Measurements from ENCODE around the gene NPC1L1. TPM values are rescaled to one million over a fixed set of nuclear protein-coding genes. Genes with fewer than 3 reads are reported as not detected.

NPC1L1 gene
- total RNA-seq, 1 experiment from 2014 or later = 0.28 TPM

GRCh38 chr7:44540592-44541027 lies 520 bp downstream of the NPC1L1 start:
- intact Hi-C loops (cut with micrococcal nuclease; ENCODE audit: unreplicated experiment) = no loop called here
- Histone ChIP-seq H3K27ac (no peak overlapping the region), H3K4me1 (replicated peaks; ENCODE audit: insufficient read depth) (peaks cover 42% of the 10 kb centered on the region), H2AFZ (no peak overlapping the region), H3K79me2 (ENCODE audit: low read depth) (no peaks in the 10 kb centered on the region), H3K9me3 (ENCODE audit: insufficient read depth, low read depth) (no peaks in the 10 kb centered on the region), H3K4me3 (no peak overlapping the region), H3K9me2 (ENCODE audit: insufficient read depth) (no peaks in the 10 kb centered on the region), H3K4me2 (no peak overlapping the region), H3F3A (ENCODE audit: insufficient read depth, low read depth) (peaks cover 33% of the 10 kb centered on the region), H3K27me3 (ENCODE audit: insufficient read depth, low read depth) (no peaks in the 10 kb centered on the region), H3K36me3 (ENCODE audit: low read depth) (no peaks in the 10 kb centered on the region), H4K20me1 (ENCODE audit: insufficient read depth) (no peaks in the 10 kb centered on the region)
- CTCF ChIA-PET = no interaction called here
- POLR2A ChIA-PET (ENCODE audit: unreplicated experiment) = no interaction called here
- BruUV-seq (replicated peaks) = no TSS peak
- DNase-seq = no peak
- TF ChIP-seq CTCF (conservative IDR thresholded peaks at IDR 0.05) = no peak
- no peak for TF ChIP-seq EZH2 (IDR thresholded peaks at IDR 0.05; ENCODE audit: low read depth)

DNA sequence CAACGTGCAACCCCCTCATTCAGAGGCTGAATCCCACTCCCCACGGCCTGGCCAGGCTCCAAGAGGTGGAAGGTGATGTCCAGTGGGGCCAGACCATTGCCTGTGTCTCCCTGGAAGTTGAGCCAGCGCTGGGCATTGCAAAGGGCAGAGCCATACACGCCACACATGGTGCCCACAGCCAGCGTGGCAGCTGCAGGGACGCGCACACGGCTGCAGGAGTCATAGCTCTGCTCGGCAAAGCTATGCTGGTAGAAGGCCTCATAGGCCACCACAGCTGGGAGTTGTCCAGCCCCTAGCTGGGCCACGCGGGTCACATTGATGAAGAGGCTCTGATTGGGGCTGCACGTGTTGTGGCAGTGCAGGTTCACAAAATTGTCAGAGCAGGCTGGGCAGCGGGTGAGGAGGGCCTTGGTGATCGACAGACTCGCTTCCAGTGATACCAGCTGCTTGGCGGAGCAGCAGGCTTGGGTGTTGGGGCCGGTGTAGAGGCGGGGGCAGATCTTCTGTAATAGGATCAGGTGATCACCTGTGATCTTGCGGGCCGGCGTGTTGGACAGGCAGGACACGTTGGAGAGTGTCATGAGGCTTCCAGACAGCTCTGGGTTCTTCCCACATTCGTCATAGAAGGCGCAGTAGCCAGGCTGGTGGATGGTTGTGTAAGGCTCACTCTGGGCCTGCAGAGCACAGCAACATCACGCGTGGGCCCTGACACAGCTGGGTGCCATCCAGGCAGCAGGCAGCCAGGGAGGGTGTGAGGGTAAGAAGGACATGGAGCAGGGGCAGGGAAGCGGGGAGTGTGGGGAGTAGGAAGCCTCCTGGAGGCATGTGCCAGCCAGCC lies 1.2 kb downstream of the NPC1L1 start:
- no TSS peak for BruUV-seq (replicated peaks)
- Histone ChIP-seq H3K27me3 (ENCODE audit: insufficient read depth, low read depth) (no peaks in the 10 kb centered on the region), H3K79me2 (ENCODE audit: low read depth) (no peaks in the 10 kb centered on the region), H3K4me3 (no peak overlapping the region), H3F3A (ENCODE audit: insufficient read depth, low read depth) (peaks cover 26% of the 10 kb centered on the region), H2AFZ (no peak overlapping the region), H3K9me3 (ENCODE audit: insufficient read depth, low read depth) (no peaks in the 10 kb centered on the region), H3K27ac (no peak overlapping the region), H3K4me2 (no peak overlapping the region), H3K36me3 (ENCODE audit: low read depth) (no peaks in the 10 kb centered on the region), H3K9me2 (ENCODE audit: insufficient read depth) (no peaks in the 10 kb centered on the region), H3K4me1 (replicated peaks; ENCODE audit: insufficient read depth) (peaks cover 34% of the 10 kb centered on the region), H4K20me1 (ENCODE audit: insufficient read depth) (no peaks in the 10 kb centered on the region)
- intact Hi-C loops (cut with micrococcal nuclease; ENCODE audit: unreplicated experiment) = no loop called here
- DNase-seq = peak in 1 of 2 experiments; percentile 10
- ChIA-PET POLR2A (ENCODE audit: unreplicated experiment) (no interaction called here), CTCF (no interaction called here)
- TF ChIP-seq CTCF (conservative IDR thresholded peaks at IDR 0.05) (no peak), EZH2 (IDR thresholded peaks at IDR 0.05; ENCODE audit: low read depth) (no peak)

DNA sequence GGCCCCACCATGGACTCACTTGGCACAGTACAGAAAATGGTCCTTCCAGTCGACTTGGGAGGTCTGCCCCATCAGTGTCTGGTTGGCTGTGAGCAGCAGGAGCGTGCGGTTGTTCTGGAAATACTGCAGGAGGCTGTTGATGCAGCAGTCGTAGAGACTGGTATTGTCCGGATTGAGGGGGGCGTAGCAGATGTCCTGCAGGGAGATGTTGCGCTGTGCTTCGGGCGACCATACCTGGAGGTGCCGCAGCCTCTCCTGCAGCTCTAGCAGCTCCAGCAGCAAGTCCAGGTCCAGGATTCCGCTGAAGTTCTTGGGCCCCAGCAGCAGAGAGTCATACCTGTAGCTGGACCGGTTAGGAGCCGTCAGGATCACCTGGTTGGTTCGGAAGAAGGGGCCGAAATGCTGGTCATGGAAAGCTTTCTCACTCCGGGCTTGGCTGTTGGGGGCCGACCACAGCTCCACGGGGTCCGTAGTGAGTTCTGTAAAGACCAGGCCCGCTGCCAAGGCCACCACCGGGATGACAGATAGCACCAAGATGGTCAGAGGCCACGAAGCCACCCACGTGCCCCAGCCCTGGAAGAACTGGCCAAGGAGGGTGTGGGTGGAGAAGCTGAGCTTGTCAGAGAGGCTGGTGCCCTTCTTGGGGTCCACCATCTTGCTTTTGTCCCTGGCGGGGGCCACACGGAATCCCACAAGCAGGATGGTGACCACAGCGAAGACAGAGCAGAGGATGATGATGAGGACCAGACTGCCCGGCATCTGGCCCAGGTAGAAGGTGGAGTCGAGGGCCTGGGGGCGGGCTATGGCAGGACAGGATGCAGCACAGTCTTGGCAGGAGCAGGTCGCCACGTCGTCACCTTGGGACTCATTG lies 2.1 kb downstream of the NPC1L1 start:
- intact Hi-C loops (cut with micrococcal nuclease; ENCODE audit: unreplicated experiment) = no loop called here
- Histone ChIP-seq H3K4me1 (replicated peaks; ENCODE audit: insufficient read depth) (peaks cover 26% of the 10 kb centered on the region), H3K4me3 (no peak overlapping the region), H3K9me3 (ENCODE audit: insufficient read depth, low read depth) (no peaks in the 10 kb centered on the region), H3K27ac (no peak overlapping the region), H3K27me3 (ENCODE audit: insufficient read depth, low read depth) (no peaks in the 10 kb centered on the region), H3K36me3 (ENCODE audit: low read depth) (no peaks in the 10 kb centered on the region), H4K20me1 (ENCODE audit: insufficient read depth) (no peaks in the 10 kb centered on the region), H3K4me2 (no peak overlapping the region), H3K79me2 (ENCODE audit: low read depth) (no peaks in the 10 kb centered on the region), H3F3A (ENCODE audit: insufficient read depth, low read depth) (peaks cover 18% of the 10 kb centered on the region), H2AFZ (no peak overlapping the region), H3K9me2 (ENCODE audit: insufficient read depth) (no peaks in the 10 kb centered on the region)
- BruUV-seq (replicated peaks) = no TSS peak
- no peak for DNase-seq
- POLR2A ChIA-PET (ENCODE audit: unreplicated experiment) = no interaction called here
- TF ChIP-seq EZH2 (IDR thresholded peaks at IDR 0.05; ENCODE audit: low read depth) (no peak), CTCF (conservative IDR thresholded peaks at IDR 0.05) (no peak)
- CTCF ChIA-PET = no interaction called here
